BJ (cell line): ENCODE measurements around the gene FBRSL1. TPM values are rescaled to one million over a fixed set of nuclear protein-coding genes. Genes with fewer than 3 reads are reported as not detected.
A peak's percentile ranks its signal among the peaks of the same experiment; 100 is the strongest.

Experiments
- CTCF ChIA-PET: fragments of 350-600 bp; formaldehyde crosslinking; extraction: SDS; loops from one replicate; lab custom pipeline; 2021; ENCODE audit warnings: antibody characterized with exemption, inconsistent platforms; lab: Yijun Ruan, JAX
- POLR2A ChIA-PET: fragments of 300-600 bp; sonication (Branson Sonifier 250); formaldehyde crosslinking; extraction: SDS; loops from one replicate; lab custom pipeline; 2021; ENCODE audit warnings: antibody characterized with exemption; lab: Charles Lee
- DNase-seq: peaks from one replicate; pipeline ENCODE4 v3.0.0-alpha.2; 2011; ENCODE audit warnings: low read depth
- H3K27me3 ChIP-seq: 2 replicates; pipeline ENCODE4 v1.6.0; 2011; ENCODE audit warnings: low read length; ENCODE audit not compliant: control insufficient read depth, insufficient read depth
- H3K36me3 ChIP-seq: 2 replicates; pipeline ENCODE4 v1.5.1; 2011; ENCODE audit warnings: low read length; ENCODE audit not compliant: control insufficient read depth, insufficient read depth
- H3K4me3 ChIP-seq: 2 replicates; pipeline ENCODE4 v1.5.1; 2011; ENCODE audit warnings: low read depth, mild to moderate bottlenecking, control low read depth, low read length
- CTCF ChIP-seq: IDR thresholded peaks from 2 replicates; pipeline ENCODE4 v1.5.1; 2011; ENCODE audit warnings: low read depth, mild to moderate bottlenecking, control low read depth, inconsistent platforms, low read length, moderate library complexity; ENCODE audit not compliant: insufficient read depth
- polyA plus RNA-seq: library from polyadenylated mRNA; depleted of rRNA; stranded (reverse); fragments of >200 nt; gene quantifications from 2 replicates; pipeline ENCODE4 v1.2.3, GENCODE V29; 2011

The FBRSL1 gene
- polyA plus RNA-seq, 1 experiment, result 1.4 TPM

DNA sequence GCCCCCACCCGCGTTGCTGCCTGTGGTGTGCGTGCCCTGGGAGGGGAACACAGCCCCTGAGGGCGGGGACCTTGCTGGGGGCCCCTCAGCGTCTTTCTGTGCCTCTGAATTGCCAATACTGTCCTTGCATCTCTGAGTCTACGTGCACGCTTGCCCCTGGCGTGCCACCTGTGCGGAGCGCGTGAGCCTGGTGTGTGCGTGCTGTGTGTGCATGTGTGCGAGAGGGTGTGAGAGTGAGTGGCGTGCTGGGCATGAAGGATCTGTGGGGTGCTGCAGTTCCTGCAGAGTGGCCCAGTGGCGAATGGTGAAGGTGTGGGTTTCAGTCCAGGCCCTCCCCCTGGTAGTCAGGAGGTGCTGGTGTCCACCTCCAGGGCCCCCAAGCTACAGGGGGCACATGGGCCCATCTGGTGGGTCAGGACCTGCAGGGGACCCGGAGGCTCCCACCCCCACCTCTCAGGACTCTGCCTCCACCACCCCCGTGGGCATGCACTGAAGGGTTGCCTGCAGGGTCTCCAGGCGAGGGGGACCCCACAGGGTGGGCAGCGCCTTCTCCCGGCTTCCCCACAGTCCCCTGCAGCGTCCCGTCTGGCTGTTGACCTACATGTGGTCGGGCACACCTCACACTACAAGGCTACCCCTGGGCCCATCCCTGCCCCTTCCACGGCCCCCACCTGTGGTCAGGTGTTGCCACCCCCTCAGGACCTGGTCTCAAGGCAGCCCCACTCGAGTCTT, 21.0 kb downstream of the FBRSL1 start:
- Histone ChIP-seq H3K36me3 (peaks cover 1% of the 10 kb centered on the region), H3K4me3 (no peak overlapping the region), H3K27me3 (no peaks in the 10 kb centered on the region)
- DNase-seq, result no peak
- ChIA-PET POLR2A (no interaction called here), CTCF (no interaction called here)
- TF ChIP-seq CTCF, result no peak

DNA sequence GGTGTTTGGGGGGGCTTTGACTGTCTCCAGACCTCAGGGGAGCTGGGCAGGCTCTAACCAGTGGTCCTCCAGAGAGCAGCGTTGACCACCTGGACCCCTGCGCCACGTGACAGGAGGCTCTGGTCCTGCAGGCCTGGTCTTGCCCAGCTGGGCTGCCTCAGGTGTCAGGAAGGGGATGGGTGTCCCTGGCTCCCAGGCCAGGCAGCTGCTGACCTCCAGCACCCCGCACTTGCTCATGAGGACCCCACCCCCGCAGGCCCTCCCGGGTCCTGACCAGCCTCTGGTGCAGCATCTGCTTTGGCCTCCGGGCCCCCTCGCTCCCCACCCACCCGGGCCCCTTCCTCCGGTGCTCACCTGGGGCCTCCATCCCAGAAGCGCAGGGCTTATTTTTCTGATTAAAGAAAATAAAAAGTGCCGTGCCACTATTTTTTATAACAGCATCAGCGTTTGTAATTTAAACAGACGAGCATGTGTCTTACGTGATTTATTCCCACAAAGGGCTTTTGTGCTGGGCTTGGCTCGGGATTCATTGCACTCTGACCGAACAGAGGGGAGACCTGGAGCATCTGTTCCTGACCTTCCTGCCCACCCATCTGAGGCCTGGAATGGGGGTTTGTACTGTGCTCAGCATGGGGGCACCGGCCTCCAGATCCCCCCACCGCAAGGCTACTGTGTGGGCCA, 21.7 kb downstream of the FBRSL1 start:
- POLR2A ChIA-PET, result no interaction called here
- H3K36me3 ChIP-seq, result peaks cover 1% of the 10 kb centered on the region
- no peak overlapping the region for H3K4me3 ChIP-seq
- H3K27me3 ChIP-seq, result no peaks in the 10 kb centered on the region
- TF ChIP-seq CTCF, result no peak
- DNase-seq, result no peak
- CTCF ChIA-PET, result interaction anchor here (1.5 kb wide), 1 partner anchor 97 kb away, joined by 4 read pairs; no protein-coding TSS in a partner anchor

- no peak for TF ChIP-seq CTCF
Measured at GRCh38 chr12:132512197-132513069, 22.5 kb downstream of the FBRSL1 start.

GRCh38 chr12:132513070-132513398, 23.1 kb downstream of the FBRSL1 start:
- Histone ChIP-seq H3K27me3 (no peaks in the 10 kb centered on the region), H3K36me3 (peaks cover 1% of the 10 kb centered on the region), H3K4me3 (no peak overlapping the region)
- TF ChIP-seq CTCF, result no peak
- ChIA-PET POLR2A (no interaction called here), CTCF (interaction anchor here (0.5 to 2.8 kb wide), 6 partner anchors 11 to 102 kb away, joined by 3 to 9 read pairs (median 4); no protein-coding TSS in a partner anchor)
- peak; percentile 2 for DNase-seq

More at GRCh38 chr12:132512197-132513069, 22.5 kb downstream of the FBRSL1 start:
- peaks cover 1% of the 10 kb centered on the region for H3K36me3 ChIP-seq
- CTCF ChIA-PET, result interaction anchor here (0.5 to 2.8 kb wide), 6 partner anchors 11 to 102 kb away, joined by 3 to 9 read pairs (median 4); no protein-coding TSS in a partner anchor
- no peaks in the 10 kb centered on the region for H3K27me3 ChIP-seq
- H3K4me3 ChIP-seq, result no peak overlapping the region
- DNase-seq, result no peak
- POLR2A ChIA-PET, result no interaction called here
